ENCODE results near the gene ERVH48-1. TPM values are rescaled to one million over a fixed set of nuclear protein-coding genes. Genes with fewer than 3 reads are reported as not detected.
"Not testable (repeated sequence)": the region's sequence is repeated elsewhere in the genome, so short reads cannot be mapped to it uniquely, and the experiment has no call there.

Gene ERVH48-1
- total RNA-seq, 4 donors from 2014 or later: not detected

- H3K27ac ChIP-seq (replicated peaks in 1 of 4); H3K9me3 ChIP-seq; H3K36me3 ChIP-seq; DNase-seq (ENCODE audit: extremely low spot score); H3K4me1 ChIP-seq; intact Hi-C loops (cut with DNase I); H3K4me3 ChIP-seq; H3K27me3 ChIP-seq: not testable (repeated sequence)
- WGBS: 97% methylated on average over 12 of the region's 12 CpGs
Measured at GRCh38 chr21:42933973-42934372, 8.5 kb upstream of the ERVH48-1 start.

GRCh38 chr21:42933137-42933970, 7.9 kb upstream of the ERVH48-1 start:
- intact Hi-C loops (cut with DNase I); H3K27me3 ChIP-seq; H3K9me3 ChIP-seq; H3K36me3 ChIP-seq; H3K27ac ChIP-seq (replicated peaks in 1 of 4); H3K4me1 ChIP-seq; DNase-seq (ENCODE audit: extremely low spot score); H3K4me3 ChIP-seq: not testable (repeated sequence)
- 72% methylated on average over 9 of the region's 9 CpGs for WGBS

- intact Hi-C loops (cut with DNase I); H3K27me3 ChIP-seq; H3K4me3 ChIP-seq; DNase-seq (ENCODE audit: extremely low spot score); H3K4me1 ChIP-seq; H3K36me3 ChIP-seq; H3K27ac ChIP-seq (replicated peaks in 1 of 4); H3K9me3 ChIP-seq: not testable (repeated sequence)
- WGBS: 95% methylated on average over 16 of the region's 16 CpGs
Measured at GRCh38 chr21:42932378-42933136, 7.1 kb upstream of the ERVH48-1 start.

- Histone ChIP-seq H3K9me3 (no peaks in the 10 kb centered on the region), H3K27me3 (no peaks in the 10 kb centered on the region), H3K27ac (replicated peaks in 1 of 4) (no peak overlapping the region), H3K4me3 (no peak overlapping the region), H3K4me1 (no peaks in the 10 kb centered on the region), H3K36me3 (no peaks in the 10 kb centered on the region)
- WGBS: 84% methylated on average over 13 of the region's 13 CpGs
- intact Hi-C loops (cut with DNase I): no loop called here
- DNase-seq (ENCODE audit: extremely low spot score): no peak
- TF ChIP-seq POLR2A (IDR thresholded peaks at IDR 0.05; ENCODE audit: low read depth) (no peak), POLR2AphosphoS5 (IDR thresholded peaks at IDR 0.05) (no peak), EP300 (IDR thresholded peaks at IDR 0.05) (no peak), CTCF (IDR thresholded peaks at IDR 0.05) (no peak)
Measured at GRCh38 chr21:42931560-42932235, 6.3 kb upstream of the ERVH48-1 start.

- TF ChIP-seq CTCF (IDR thresholded peaks at IDR 0.05) (no peak), POLR2AphosphoS5 (IDR thresholded peaks at IDR 0.05) (no peak), EP300 (IDR thresholded peaks at IDR 0.05) (no peak), POLR2A (IDR thresholded peaks at IDR 0.05; ENCODE audit: low read depth) (no peak)
- intact Hi-C loops (cut with DNase I): loop anchor here (10.0 kb wide), 1 partner anchor 45 kb away; the partner anchor contains the start of gene PKNOX1
Measured at GRCh38 chr21:42929969-42930368, 4.5 kb upstream of the ERVH48-1 start.

GRCh38 chr21:42927474-42928200, 2.2 kb upstream of the ERVH48-1 start:
- 90% methylated on average over 21 of the region's 23 CpGs for WGBS
- intact Hi-C loops (cut with DNase I): loop anchor here (10.0 kb wide), 1 partner anchor 47 kb away; the partner anchor contains the start of gene PKNOX1
- H3K9me3 ChIP-seq; H3K27ac ChIP-seq (replicated peaks in 1 of 4); H3K4me3 ChIP-seq; H3K27me3 ChIP-seq; H3K36me3 ChIP-seq; DNase-seq (ENCODE audit: extremely low spot score): not testable (repeated sequence)
- H3K4me1 ChIP-seq: peaks cover 4 to 14% (median 11%) of the 10 kb centered on the region in 4 donors

More at GRCh38 chr21:42929969-42930368, 4.5 kb upstream of the ERVH48-1 start:
- DNase-seq (ENCODE audit: extremely low spot score): no peak
- no peak overlapping the region for H3K4me3 ChIP-seq
- 65% methylated on average over 3 of the region's 3 CpGs for WGBS
- no peaks in the 10 kb centered on the region for H3K36me3 ChIP-seq
- H3K27ac ChIP-seq (replicated peaks in 1 of 4): no peak overlapping the region
- no peaks in the 10 kb centered on the region for H3K27me3 ChIP-seq
- H3K9me3 ChIP-seq: no peaks in the 10 kb centered on the region
- no peaks in the 10 kb centered on the region for H3K4me1 ChIP-seq
